ENCODE measurements around the gene ADAMTS20.

DNA sequence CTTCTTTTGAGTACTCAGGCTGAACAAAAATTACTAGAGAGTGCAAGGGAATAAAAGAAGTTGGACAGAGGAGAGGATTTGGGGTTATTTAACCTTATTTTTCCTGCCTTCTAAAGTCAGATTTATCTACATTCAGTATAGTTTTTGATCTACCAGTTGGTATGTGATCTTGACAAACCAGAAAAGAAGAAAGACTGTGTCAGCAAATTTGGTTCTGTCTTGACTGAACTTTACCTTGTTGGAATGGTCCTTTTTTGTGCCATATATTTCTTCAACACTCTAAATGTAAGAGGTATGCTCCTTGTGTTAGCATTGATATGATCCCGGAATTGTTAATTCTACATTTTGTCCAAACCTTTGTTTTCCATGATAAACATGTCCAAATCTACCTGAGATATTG is 47.7 kb upstream of the ADAMTS20 start:
- TF ChIP-seq, protein P1, sequence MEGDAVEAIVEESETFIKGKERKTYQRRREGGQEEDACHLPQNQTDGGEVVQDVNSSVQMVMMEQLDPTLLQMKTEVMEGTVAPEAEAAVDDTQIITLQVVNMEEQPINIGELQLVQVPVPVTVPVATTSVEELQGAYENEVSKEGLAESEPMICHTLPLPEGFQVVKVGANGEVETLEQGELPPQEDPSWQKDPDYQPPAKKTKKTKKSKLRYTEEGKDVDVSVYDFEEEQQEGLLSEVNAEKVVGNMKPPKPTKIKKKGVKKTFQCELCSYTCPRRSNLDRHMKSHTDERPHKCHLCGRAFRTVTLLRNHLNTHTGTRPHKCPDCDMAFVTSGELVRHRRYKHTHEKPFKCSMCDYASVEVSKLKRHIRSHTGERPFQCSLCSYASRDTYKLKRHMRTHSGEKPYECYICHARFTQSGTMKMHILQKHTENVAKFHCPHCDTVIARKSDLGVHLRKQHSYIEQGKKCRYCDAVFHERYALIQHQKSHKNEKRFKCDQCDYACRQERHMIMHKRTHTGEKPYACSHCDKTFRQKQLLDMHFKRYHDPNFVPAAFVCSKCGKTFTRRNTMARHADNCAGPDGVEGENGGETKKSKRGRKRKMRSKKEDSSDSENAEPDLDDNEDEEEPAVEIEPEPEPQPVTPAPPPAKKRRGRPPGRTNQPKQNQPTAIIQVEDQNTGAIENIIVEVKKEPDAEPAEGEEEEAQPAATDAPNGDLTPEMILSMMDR (IDR thresholded peaks at IDR 0.05) = no peak
- TF ChIP-seq POLR2AphosphoS5 (IDR thresholded peaks at IDR 0.05; ENCODE audit: low read depth, low read length) = no peak
- TF ChIP-seq REST (IDR thresholded peaks at IDR 0.05; ENCODE audit: insufficient read depth in 1 of 2, low read depth in 2 of 2, low read length in 1 of 2) = no peak
- no peak for TF ChIP-seq SIN3A (IDR thresholded peaks at IDR 0.05; ENCODE audit: borderline replicate concordance, insufficient read depth, low read depth, low read length)
